Kidney (tissue), 14 donors: Measurements from ENCODE around the gene CCSER1. TPM values are rescaled to one million over a fixed set of nuclear protein-coding genes. Genes with fewer than 3 reads are reported as not detected.
A peak's percentile ranks its signal among the peaks of the same experiment; 100 is the strongest.
"Not testable (repeated sequence)": the region's sequence is repeated elsewhere in the genome, so short reads cannot be mapped to it uniquely, and the experiment has no call there.

Source experiments
- DNase-seq, 5 donors: peaks; one replicate each; pipeline ENCODE4 v3.0.0-alpha.2; 2013 to 2020
- FAIRE-seq: peaks from 2 replicates; lab custom pipeline; 2012; peaks lifted over from hg19 to GRCh38; lab: Jason Lieb, UNC
- H3K27ac ChIP-seq, 2 donors: one replicate each; pipeline ENCODE4 v1.7.0; 2013; ENCODE audit warnings: low read depth in 2 of 2, low read length in 2 of 2, inconsistent platforms in 1 of 2
- H3K27me3 ChIP-seq: one replicate; pipeline ENCODE4 v1.7.1; 2013; ENCODE audit warnings: low read length, inconsistent platforms; ENCODE audit not compliant: control insufficient read depth, insufficient read depth
- H3K36me3 ChIP-seq, 3 donors: one replicate each; pipeline versions ENCODE4 v1.7.0 to v1.7.1; 2013; ENCODE audit warnings: low read length in 3 of 3, control low read depth in 1 of 3, inconsistent platforms in 1 of 3; ENCODE audit not compliant: insufficient read depth in 3 of 3, control insufficient read depth in 2 of 3
- H3K4me1 ChIP-seq, 3 donors: one replicate each; pipeline versions ENCODE4 v1.7.0 to v1.7.1; 2013; ENCODE audit warnings: low read length in 3 of 3, inconsistent platforms in 1 of 3, low read depth in 1 of 3; ENCODE audit not compliant: control insufficient read depth in 2 of 3, insufficient read depth in 2 of 3
- H3K4me3 ChIP-seq, 3 donors: one replicate each; pipeline versions ENCODE4 v1.7.0 to v1.8.1; 2013; ENCODE audit warnings: low read length in 3 of 3, control low read depth in 1 of 3, inconsistent platforms in 1 of 3
- H3K9ac ChIP-seq, 3 donors: one replicate each; pipeline versions ENCODE4 v1.7.0 to v1.7.1; 2013; ENCODE audit warnings: low read length in 3 of 3, control low read depth in 1 of 3, inconsistent platforms in 1 of 3
- H3K9me3 ChIP-seq, 3 donors: one replicate each; pipeline versions ENCODE4 v1.7.0 to v1.7.1; 2013; ENCODE audit warnings: low read length in 3 of 3, control low read depth in 1 of 3, inconsistent platforms in 1 of 3; ENCODE audit not compliant: control insufficient read depth in 2 of 3, insufficient read depth in 1 of 3
- intact Hi-C: fragments of 100-400 bp; cut with DNase I; formaldehyde crosslinking; loops from one replicate; pipeline ENCODE4 v1.11.1; 2022
- polyA plus RNA-seq: library from polyadenylated mRNA; stranded (reverse); fragments of 350-450 nt; fragmentation: Illumina TruSeq; extraction: RNeasy Lipid Tissue Mini Kit (QIAGEN cat#74804); gene quantifications from one replicate; pipeline ENCODE4 v1.2.3, GENCODE V29; 2014; ENCODE audit warnings: low read depth, low replicate concordance; ENCODE audit not compliant: insufficient read depth
- total RNA-seq: library from RNA; stranded (reverse); fragmentation: NEBNext Ultra II Directional; extraction: Animal tissue kit (Norgen Biotek cat#: 25700); gene quantifications from one replicate; pipeline ENCODE4 v1.2.1, GENCODE V29; 2021
- TF ChIP-seq, protein P1 (sequence below): IDR thresholded peaks from 3 replicates; pipeline ENCODE4 v1.5.1; 2012; ENCODE audit warnings: mild to moderate bottlenecking, moderate library complexity, borderline replicate concordance; ENCODE audit not compliant: insufficient read depth; ENCODE audit errors: extremely low read depth
- donor health status: control.
- donor health status: control.
- donor health status: control.
- donor health status: control.
- donor health status: control.
- donor health status: DM: yes; HTN: yes; CAD: no.
- donor health status: Normal renal cell carcinoma (clear cell type).

The CCSER1 gene
- total and polyA plus RNA-seq, 2 donors from 2014 or later: 4.2 to 26.8 TPM

DNA sequence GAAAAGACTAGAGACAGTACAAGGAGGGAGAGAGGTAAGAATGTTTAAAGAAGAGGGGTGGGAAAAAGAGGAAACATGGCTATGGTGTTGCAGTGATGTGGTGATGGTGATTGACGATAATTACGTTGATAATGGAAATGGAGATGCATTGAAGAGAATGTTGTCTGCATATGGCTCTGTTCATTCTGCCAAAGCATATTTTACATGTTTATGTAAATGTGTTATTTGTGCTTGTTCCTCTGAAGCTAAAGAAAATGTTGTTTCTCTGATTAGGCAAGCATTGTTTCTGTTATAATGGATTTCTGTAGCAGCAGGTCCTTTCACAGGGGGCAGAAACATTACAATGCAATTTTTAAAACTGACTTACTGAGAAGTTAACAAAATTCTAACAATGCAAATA lies 958.8 kb downstream of the CCSER1 start:
- H3K9ac ChIP-seq: no peak overlapping the region
- H3K36me3 ChIP-seq: no peaks in the 10 kb centered on the region
- H3K4me3 ChIP-seq: no peak overlapping the region
- DNase-seq (no peak), FAIRE-seq (no peak)
- H3K9me3 ChIP-seq: no peaks in the 10 kb centered on the region
- H3K27ac ChIP-seq: no peak overlapping the region
- intact Hi-C loops: no loop called here
- no peaks in the 10 kb centered on the region for H3K4me1 ChIP-seq
- TF ChIP-seq, protein P1, sequence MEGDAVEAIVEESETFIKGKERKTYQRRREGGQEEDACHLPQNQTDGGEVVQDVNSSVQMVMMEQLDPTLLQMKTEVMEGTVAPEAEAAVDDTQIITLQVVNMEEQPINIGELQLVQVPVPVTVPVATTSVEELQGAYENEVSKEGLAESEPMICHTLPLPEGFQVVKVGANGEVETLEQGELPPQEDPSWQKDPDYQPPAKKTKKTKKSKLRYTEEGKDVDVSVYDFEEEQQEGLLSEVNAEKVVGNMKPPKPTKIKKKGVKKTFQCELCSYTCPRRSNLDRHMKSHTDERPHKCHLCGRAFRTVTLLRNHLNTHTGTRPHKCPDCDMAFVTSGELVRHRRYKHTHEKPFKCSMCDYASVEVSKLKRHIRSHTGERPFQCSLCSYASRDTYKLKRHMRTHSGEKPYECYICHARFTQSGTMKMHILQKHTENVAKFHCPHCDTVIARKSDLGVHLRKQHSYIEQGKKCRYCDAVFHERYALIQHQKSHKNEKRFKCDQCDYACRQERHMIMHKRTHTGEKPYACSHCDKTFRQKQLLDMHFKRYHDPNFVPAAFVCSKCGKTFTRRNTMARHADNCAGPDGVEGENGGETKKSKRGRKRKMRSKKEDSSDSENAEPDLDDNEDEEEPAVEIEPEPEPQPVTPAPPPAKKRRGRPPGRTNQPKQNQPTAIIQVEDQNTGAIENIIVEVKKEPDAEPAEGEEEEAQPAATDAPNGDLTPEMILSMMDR: no peak
- no peaks in the 10 kb centered on the region for H3K27me3 ChIP-seq

DNA sequence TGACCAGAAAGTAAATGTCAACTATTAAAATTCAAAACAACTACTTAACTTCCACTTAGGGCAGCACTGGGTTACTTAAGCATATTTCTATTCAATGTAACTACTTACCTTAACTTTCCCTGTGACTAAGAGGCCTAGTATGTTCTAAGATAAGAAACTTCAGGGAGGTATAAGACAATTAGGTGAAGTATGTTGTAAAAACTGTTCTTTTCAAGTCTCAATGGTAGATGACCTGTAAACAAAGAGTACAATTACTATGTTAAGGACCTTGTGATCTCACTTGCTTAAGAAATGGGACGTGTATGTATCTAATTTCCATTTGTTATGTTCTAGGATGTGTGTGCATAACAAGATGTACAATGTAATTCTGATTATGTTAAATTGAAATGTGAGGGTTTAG lies 960.5 kb downstream of the CCSER1 start:
- TF ChIP-seq, protein P1: no peak
- no peak overlapping the region for H3K4me3 ChIP-seq
- no peaks in the 10 kb centered on the region for H3K27me3 ChIP-seq
- intact Hi-C loops: no loop called here
- FAIRE-seq: no peak
- H3K9me3 ChIP-seq: no peaks in the 10 kb centered on the region
- no peak overlapping the region for H3K27ac ChIP-seq
- no peaks in the 10 kb centered on the region for H3K36me3 ChIP-seq
- H3K4me1 ChIP-seq: no peaks in the 10 kb centered on the region
- DNase-seq: no peak
- no peak overlapping the region for H3K9ac ChIP-seq

DNA sequence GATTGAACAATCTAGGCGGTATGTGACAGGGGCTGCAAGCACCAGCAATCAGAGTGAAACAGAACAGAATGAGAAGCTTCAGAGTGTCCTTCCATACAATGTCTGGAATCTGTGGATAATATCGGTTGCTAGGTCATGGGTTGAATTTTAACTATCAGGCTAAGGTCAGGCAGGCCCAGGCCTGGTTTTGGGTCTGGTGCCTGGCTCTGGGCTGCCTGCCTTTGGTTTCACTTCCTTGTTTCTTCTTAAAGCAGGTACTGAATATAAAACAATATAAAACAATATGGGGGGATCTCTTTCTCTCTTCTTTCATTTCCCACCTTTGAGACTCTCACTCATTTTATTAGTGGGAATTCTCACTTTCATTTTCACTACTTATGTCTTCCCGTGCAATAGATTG lies 962.0 kb downstream of the CCSER1 start:
- H3K27ac ChIP-seq: no peak overlapping the region
- no peak for FAIRE-seq
- intact Hi-C loops: no loop called here
- no peak overlapping the region for H3K4me3 ChIP-seq
- H3K36me3 ChIP-seq: no peaks in the 10 kb centered on the region
- no peaks in the 10 kb centered on the region for H3K4me1 ChIP-seq
- H3K27me3 ChIP-seq: no peaks in the 10 kb centered on the region
- no peak for DNase-seq
- TF ChIP-seq, protein P1: no peak
- H3K9ac ChIP-seq: no peak overlapping the region
- no peaks in the 10 kb centered on the region for H3K9me3 ChIP-seq

DNA sequence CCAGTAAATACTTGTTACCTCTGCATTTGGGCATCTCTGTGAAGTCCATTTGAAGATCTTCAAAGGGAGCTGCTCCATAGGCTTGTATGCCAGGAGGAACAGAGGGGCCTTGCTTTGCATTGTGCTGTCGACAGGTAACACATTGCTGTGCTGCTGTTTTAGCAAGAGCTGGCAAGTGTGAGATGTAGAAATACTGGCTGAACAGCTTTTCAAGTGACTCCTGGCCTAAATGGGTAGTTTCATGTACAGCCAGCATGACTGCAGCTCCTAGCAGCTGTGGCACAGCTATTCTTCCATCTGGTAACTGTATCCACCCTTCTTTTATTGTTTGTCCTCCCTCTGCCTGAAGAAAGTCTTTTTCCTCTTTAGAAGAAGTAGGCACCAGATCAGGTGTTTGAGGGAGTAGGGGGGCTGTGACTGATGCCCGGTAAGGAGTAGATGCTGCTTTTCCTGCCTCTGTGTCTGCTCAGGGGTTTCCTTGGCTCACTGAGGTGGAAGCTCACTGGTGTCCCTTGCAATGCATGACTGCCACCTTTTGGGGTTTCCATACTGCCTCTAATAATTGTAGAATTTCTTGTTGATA lies 965.3 kb downstream of the CCSER1 start:
- H3K27ac ChIP-seq: no peak overlapping the region
- no peaks in the 10 kb centered on the region for H3K4me1 ChIP-seq
- DNase-seq: peak in 3 of 5 donors; percentile 10 to 66 (median 47)
- intact Hi-C loops: no loop called here
- H3K36me3 ChIP-seq: no peaks in the 10 kb centered on the region
- FAIRE-seq: no peak
- H3K9me3 ChIP-seq: no peaks in the 10 kb centered on the region
- TF ChIP-seq, protein P1: no peak
- H3K9ac ChIP-seq: no peak overlapping the region
- no peaks in the 10 kb centered on the region for H3K27me3 ChIP-seq
- no peak overlapping the region for H3K4me3 ChIP-seq

DNA sequence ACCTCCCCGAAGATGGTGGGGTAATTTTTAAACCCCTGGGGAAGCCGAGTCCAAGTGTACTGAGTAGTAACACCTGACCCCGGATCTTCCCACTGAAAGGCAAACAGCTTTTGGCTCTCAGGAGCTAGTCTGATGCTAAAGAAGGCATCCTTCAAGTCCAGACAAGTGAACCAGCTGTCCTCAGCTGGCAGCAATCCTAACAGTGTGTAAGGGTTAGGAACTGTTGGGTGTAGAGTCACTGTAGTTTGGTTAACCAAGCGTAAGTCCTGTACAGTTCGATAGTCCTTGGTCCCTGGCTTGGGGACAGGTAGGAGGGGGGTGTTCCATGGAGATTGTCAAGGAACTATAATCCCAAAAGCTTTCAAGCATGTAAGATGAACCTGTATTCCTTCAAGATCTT lies 967.0 kb downstream of the CCSER1 start:
- FAIRE-seq, intact Hi-C loops, H3K4me1 ChIP-seq, H3K9me3 ChIP-seq, H3K4me3 ChIP-seq, H3K27me3 ChIP-seq, H3K36me3 ChIP-seq, H3K27ac ChIP-seq, H3K9ac ChIP-seq, DNase-seq: not testable (repeated sequence)
